Activated naive CD8-positive, alpha-beta T cell treated with anti-CD3 and anti-CD28 coated beads, Interleukin-2, amount 50 U/mL, for 16 hours (primary cell): ENCODE measurements around the gene DAB2.
"Not testable (repeated sequence)": the region's sequence is repeated elsewhere in the genome, so short reads cannot be mapped to it uniquely, and the experiment has no call there.

Source experiments
- DNase-seq: peaks from one replicate; pipeline ENCODE4 v3.0.0-alpha.2; 2020; ENCODE audit warnings: low read depth, low spot score

The DAB2 gene

GRCh38 chr5:39422036-39422606 lies 2.7 kb downstream of the DAB2 start:
- no peak for DNase-seq

- DNase-seq = no peak
These were observed 4.2 kb downstream of the DAB2 start for GRCh38 chr5:39420482-39421145.

- no peak for DNase-seq
These were observed 5.0 kb downstream of the DAB2 start for GRCh38 chr5:39419796-39420195.

GRCh38 chr5:39417979-39418378 lies 6.8 kb downstream of the DAB2 start:
- no peak for DNase-seq

GRCh38 chr5:39415201-39415600 lies 9.6 kb downstream of the DAB2 start:
- no peak for DNase-seq

GRCh38 chr5:39414426-39414825 lies 10.4 kb downstream of the DAB2 start:
- DNase-seq = no peak

GRCh38 chr5:39413771-39414170 lies 11.0 kb downstream of the DAB2 start:
- no peak for DNase-seq

GRCh38 chr5:39412721-39413394 lies 11.9 kb downstream of the DAB2 start:
- no peak for DNase-seq

- DNase-seq = no peak
These were observed 12.8 kb downstream of the DAB2 start for GRCh38 chr5:39411985-39412384.

GRCh38 chr5:39411061-39411460 lies 13.7 kb downstream of the DAB2 start:
- no peak for DNase-seq

- no peak for DNase-seq
These were observed 15.7 kb downstream of the DAB2 start for GRCh38 chr5:39409033-39409432.

GRCh38 chr5:39405083-39405843 lies 19.5 kb downstream of the DAB2 start:
- DNase-seq = no peak

- DNase-seq = not testable (repeated sequence)
These were observed 21.0 kb downstream of the DAB2 start for GRCh38 chr5:39403761-39404160.

- DNase-seq = not testable (repeated sequence)
These were observed 22.6 kb downstream of the DAB2 start for GRCh38 chr5:39402140-39402539.

GRCh38 chr5:39400713-39401578 lies 23.8 kb downstream of the DAB2 start:
- DNase-seq = no peak

- DNase-seq = no peak
These were observed 25.4 kb downstream of the DAB2 start for GRCh38 chr5:39399135-39400036.

- DNase-seq = no peak
These were observed 27.9 kb downstream of the DAB2 start for GRCh38 chr5:39396843-39397242.

- no peak for DNase-seq
These were observed 29.3 kb downstream of the DAB2 start for GRCh38 chr5:39395521-39395920.

- no peak for DNase-seq
These were observed 29.8 kb downstream of the DAB2 start for GRCh38 chr5:39394946-39395345.

- DNase-seq = no peak
These were observed 33.8 kb downstream of the DAB2 start for GRCh38 chr5:39390945-39391344.
